Measurements from ENCODE around the gene ITPK1.

ITPK1 gene

GRCh38 chr14:92984082-92984788, 131.5 kb downstream of the ITPK1 start:
- no peak for DNase-seq

GRCh38 chr14:92982956-92983355, 132.8 kb downstream of the ITPK1 start:
- no peak for DNase-seq

- no peak for DNase-seq
Measured at GRCh38 chr14:92981726-92982125, 134.0 kb downstream of the ITPK1 start.

- DNase-seq, result no peak
Measured at GRCh38 chr14:92980866-92981265, 134.9 kb downstream of the ITPK1 start.

GRCh38 chr14:92978229-92979021, 137.3 kb downstream of the ITPK1 start:
- no peak for DNase-seq

- no peak for DNase-seq
Measured at GRCh38 chr14:92976268-92976667, 139.5 kb downstream of the ITPK1 start.

GRCh38 chr14:92974541-92975345, 141.0 kb downstream of the ITPK1 start:
- DNase-seq, result no peak

GRCh38 chr14:92973798-92974372, 141.8 kb downstream of the ITPK1 start:
- no peak for DNase-seq

- DNase-seq, result no peak
Measured at GRCh38 chr14:92973261-92973797, 142.4 kb downstream of the ITPK1 start.

- no peak for DNase-seq
Measured at GRCh38 chr14:92971601-92972180, 144.0 kb downstream of the ITPK1 start.

- no peak for DNase-seq
Measured at GRCh38 chr14:92970271-92970670, 145.5 kb downstream of the ITPK1 start.

- no peak for DNase-seq
Measured at GRCh38 chr14:92969871-92970270, 145.9 kb downstream of the ITPK1 start.

- DNase-seq, result no peak
Measured at GRCh38 chr14:92969430-92969829, 146.3 kb downstream of the ITPK1 start.

- DNase-seq, result no peak
Measured at GRCh38 chr14:92968291-92969020, 147.3 kb downstream of the ITPK1 start.

- no peak for DNase-seq
Measured at GRCh38 chr14:92967346-92967926, 148.3 kb downstream of the ITPK1 start.

- no peak for DNase-seq
Measured at GRCh38 chr14:92965281-92965680, 150.4 kb downstream of the ITPK1 start.

GRCh38 chr14:92964124-92965109, 151.3 kb downstream of the ITPK1 start:
- no peak for DNase-seq

GRCh38 chr14:92963301-92964123, 152.2 kb downstream of the ITPK1 start:
- no peak for DNase-seq

GRCh38 chr14:92962831-92963095, 153.0 kb downstream of the ITPK1 start:
- DNase-seq, result no peak

Measured in cerebellar nuclear complex (tissue), 1 donor.